Measurements from ENCODE around the gene STAT5A. TPM values are rescaled to one million over a fixed set of nuclear protein-coding genes. Genes with fewer than 3 reads are reported as not detected.

Gene STAT5A
- polyA plus RNA-seq, 1 donor (not counting 4 experiments of a cell fraction or from before 2014, with no cell fraction given) = 0.51 TPM

GRCh38 chr17:42313389-42313772, 25.1 kb downstream of the STAT5A start:
- DNase-seq (ENCODE audit: low read depth, low spot score) (no peak), FAIRE-seq (no peak)
- H3K4me2 ChIP-seq (ENCODE audit: control insufficient read depth, extremely low read depth, insufficient read depth, low read depth, low read length) = no peak overlapping the region
- no peaks in the 10 kb centered on the region for H3K9me3 ChIP-seq (ENCODE audit: control insufficient read depth, low read depth, low read length)
- H3K4me1 ChIP-seq (ENCODE audit: control insufficient read depth, extremely low read depth, insufficient read depth, low read length) = peaks cover 15% of the 10 kb centered on the region
- TF ChIP-seq EZH2 (IDR thresholded peaks at IDR 0.05; ENCODE audit: low read length) = no peak
- TF ChIP-seq, protein P1, sequence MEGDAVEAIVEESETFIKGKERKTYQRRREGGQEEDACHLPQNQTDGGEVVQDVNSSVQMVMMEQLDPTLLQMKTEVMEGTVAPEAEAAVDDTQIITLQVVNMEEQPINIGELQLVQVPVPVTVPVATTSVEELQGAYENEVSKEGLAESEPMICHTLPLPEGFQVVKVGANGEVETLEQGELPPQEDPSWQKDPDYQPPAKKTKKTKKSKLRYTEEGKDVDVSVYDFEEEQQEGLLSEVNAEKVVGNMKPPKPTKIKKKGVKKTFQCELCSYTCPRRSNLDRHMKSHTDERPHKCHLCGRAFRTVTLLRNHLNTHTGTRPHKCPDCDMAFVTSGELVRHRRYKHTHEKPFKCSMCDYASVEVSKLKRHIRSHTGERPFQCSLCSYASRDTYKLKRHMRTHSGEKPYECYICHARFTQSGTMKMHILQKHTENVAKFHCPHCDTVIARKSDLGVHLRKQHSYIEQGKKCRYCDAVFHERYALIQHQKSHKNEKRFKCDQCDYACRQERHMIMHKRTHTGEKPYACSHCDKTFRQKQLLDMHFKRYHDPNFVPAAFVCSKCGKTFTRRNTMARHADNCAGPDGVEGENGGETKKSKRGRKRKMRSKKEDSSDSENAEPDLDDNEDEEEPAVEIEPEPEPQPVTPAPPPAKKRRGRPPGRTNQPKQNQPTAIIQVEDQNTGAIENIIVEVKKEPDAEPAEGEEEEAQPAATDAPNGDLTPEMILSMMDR (optimal IDR thresholded peaks at IDR 0.05 in 1 of 3, IDR thresholded peaks at IDR 0.05 in 1 of 3, conservative IDR thresholded peaks at IDR 0.05 in 1 of 3; ENCODE audit: extremely low read depth in 1 of 3, insufficient read depth in 2 of 3, low read length in 3 of 3) = no peak
- no peak overlapping the region for H3K9ac ChIP-seq (ENCODE audit: control insufficient read depth, extremely low read depth, insufficient read depth, low read length)
- dilution Hi-C loops (cut with MboI; ENCODE audit: extremely low pct_ligation_motif_present, low sequenced_read_pairs) = loop anchor here (25.0 kb wide), 1 partner anchor 199 kb away; no protein-coding TSS in a partner anchor
- no peaks in the 10 kb centered on the region for H3K79me2 ChIP-seq (ENCODE audit: control insufficient read depth, insufficient read depth, low read length)
- no peak overlapping the region for H2AFZ ChIP-seq (ENCODE audit: control insufficient read depth, low read length)
- H3K27me3 ChIP-seq (ENCODE audit: control insufficient read depth, extremely low read depth, insufficient read depth, low read length) = peaks cover 2% of the 10 kb centered on the region
- H3K4me3 ChIP-seq (ENCODE audit: control insufficient read depth in 2 of 3, extremely low read depth in 1 of 3, insufficient read depth in 2 of 3, low read depth in 1 of 3, low read length in 3 of 3) = no peak overlapping the region
- H4K20me1 ChIP-seq (ENCODE audit: control insufficient read depth, extremely low read depth, insufficient read depth, low read length) = peaks cover 2% of the 10 kb centered on the region
- no peaks in the 10 kb centered on the region for H3K9me1 ChIP-seq (ENCODE audit: control insufficient read depth, extremely low read depth, insufficient read depth, low read length)
- H3K36me3 ChIP-seq (ENCODE audit: control insufficient read depth in 2 of 2, extremely low read depth in 1 of 2, insufficient read depth in 2 of 2, low read length in 2 of 2) = peaks cover 18 to 23% of the 10 kb centered on the region in 2 experiments
- peak overlapping the region; percentile 50 for H3K27ac ChIP-seq (ENCODE audit: control insufficient read depth, insufficient read depth, low read length)

GRCh38 chr17:42313773-42314566, 25.7 kb downstream of the STAT5A start:
- Histone ChIP-seq H2AFZ (ENCODE audit: control insufficient read depth, low read length) (no peak overlapping the region), H3K9ac (ENCODE audit: control insufficient read depth, extremely low read depth, insufficient read depth, low read length) (no peak overlapping the region), H3K4me1 (ENCODE audit: control insufficient read depth, extremely low read depth, insufficient read depth, low read length) (peaks cover 15% of the 10 kb centered on the region), H3K79me2 (ENCODE audit: control insufficient read depth, insufficient read depth, low read length) (no peaks in the 10 kb centered on the region), H4K20me1 (ENCODE audit: control insufficient read depth, extremely low read depth, insufficient read depth, low read length) (peaks cover 2% of the 10 kb centered on the region), H3K4me3 (ENCODE audit: control insufficient read depth in 2 of 3, extremely low read depth in 1 of 3, insufficient read depth in 2 of 3, low read depth in 1 of 3, low read length in 3 of 3) (no peak overlapping the region), H3K27me3 (ENCODE audit: control insufficient read depth, extremely low read depth, insufficient read depth, low read length) (no peaks in the 10 kb centered on the region), H3K9me1 (ENCODE audit: control insufficient read depth, extremely low read depth, insufficient read depth, low read length) (peaks cover 2% of the 10 kb centered on the region), H3K27ac (ENCODE audit: control insufficient read depth, insufficient read depth, low read length) (peak overlapping the region; percentile 50), H3K4me2 (ENCODE audit: control insufficient read depth, extremely low read depth, insufficient read depth, low read depth, low read length) (no peak overlapping the region), H3K36me3 (ENCODE audit: control insufficient read depth in 2 of 2, extremely low read depth in 1 of 2, insufficient read depth in 2 of 2, low read length in 2 of 2) (peaks cover 20 to 26% of the 10 kb centered on the region in 2 experiments), H3K9me3 (ENCODE audit: control insufficient read depth, low read depth, low read length) (no peaks in the 10 kb centered on the region)
- DNase-seq (ENCODE audit: low read depth, low spot score) = no peak
- TF ChIP-seq EZH2 (IDR thresholded peaks at IDR 0.05; ENCODE audit: low read length) = no peak
- TF ChIP-seq, protein P1 (optimal IDR thresholded peaks at IDR 0.05 in 1 of 3, IDR thresholded peaks at IDR 0.05 in 1 of 3, conservative IDR thresholded peaks at IDR 0.05 in 1 of 3; ENCODE audit: extremely low read depth in 1 of 3, insufficient read depth in 2 of 3, low read length in 3 of 3) = no peak
- dilution Hi-C loops (cut with MboI; ENCODE audit: extremely low pct_ligation_motif_present, low sequenced_read_pairs) = loop anchor here (25.0 kb wide), 1 partner anchor 198 kb away; no protein-coding TSS in a partner anchor
- FAIRE-seq = peak; percentile 67
